H1 (cell line): ENCODE data around the gene C21orf58.

Experiments
- CHD1 ChIP-seq: IDR thresholded peaks from 2 replicates; pipeline ENCODE4 v1.6.1; 2012; ENCODE audit warnings: low read depth, low read length, improper control_type of control experiment
- MAFK ChIP-seq: IDR thresholded peaks from 2 replicates; pipeline ENCODE4 v1.6.1; 2012; ENCODE audit warnings: low read depth, mild to moderate bottlenecking, improper control_type of control experiment, low read length
- POLR2A ChIP-seq, 2 experiments: IDR thresholded peaks; 1 replicate in 1 of 2; 2 replicates in 1 of 2; pipeline ENCODE4 v1.6.1; 2011; ENCODE audit warnings: low read depth in 2 of 2, low read length in 2 of 2, mild to moderate bottlenecking in 2 of 2; ENCODE audit errors: control extremely low read depth in 1 of 2
- SIN3A ChIP-seq, 2 experiments: IDR thresholded peaks in 1 of 2; conservative IDR thresholded peaks in 1 of 2; 2 replicates each; pipeline ENCODE4 v1.6.1; 2011 to 2012; ENCODE audit warnings: low read length in 2 of 2, improper control_type of control experiment in 1 of 2, low read depth in 1 of 2, mild to moderate bottlenecking in 1 of 2
- TCF12 ChIP-seq: IDR thresholded peaks from 2 replicates; pipeline ENCODE4 v1.6.1; 2011; ENCODE audit warnings: low read depth, mild to moderate bottlenecking, low read length
- TEAD4 ChIP-seq: IDR thresholded peaks from 2 replicates; pipeline ENCODE4 v1.6.1; 2012; ENCODE audit warnings: low read depth, low read length, inconsistent platforms, mixed read lengths
- TF ChIP-seq, protein P1 (sequence below), 3 experiments: IDR thresholded peaks; 1 replicate in 2 of 3; 2 replicates in 1 of 3; pipeline versions ENCODE4 v1.5.1 to v1.6.1; 2011; ENCODE audit warnings: low read length in 3 of 3, mild to moderate bottlenecking in 3 of 3, inconsistent platforms in 2 of 3, low read depth in 1 of 3, moderate library complexity in 1 of 3; ENCODE audit not compliant: insufficient read depth in 1 of 3; ENCODE audit errors: control extremely low read depth in 1 of 3
- TF ChIP-seq, protein P2 (sequence below): IDR thresholded peaks from 2 replicates; pipeline ENCODE4 v1.6.1; 2012; ENCODE audit warnings: inconsistent platforms

DNA sequence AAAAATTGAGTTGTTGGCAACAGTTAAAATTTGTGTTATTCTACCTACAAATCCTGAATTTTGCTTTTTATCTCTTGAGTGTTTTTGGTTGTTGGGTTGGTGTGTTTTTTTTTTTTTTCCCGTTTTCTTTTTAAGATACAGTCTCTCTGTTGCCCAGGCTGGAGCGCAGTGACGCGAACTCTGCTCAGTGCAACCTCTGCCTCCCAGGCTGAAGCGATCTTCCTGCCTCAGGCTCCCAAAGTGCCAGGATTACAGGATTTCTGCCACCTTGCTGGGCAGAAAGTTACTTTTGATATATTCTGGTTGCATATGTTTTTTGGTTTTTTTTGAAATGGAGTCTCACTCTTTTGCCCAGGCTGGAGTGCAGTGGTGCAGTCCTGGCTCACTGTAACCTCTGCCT lies 4.5 kb upstream of the C21orf58 start:
- TF ChIP-seq POLR2A (IDR thresholded peaks at IDR 0.05; ENCODE audit: control extremely low read depth in 1 of 2, low read depth in 2 of 2, low read length in 2 of 2) (no peak), MAFK (no peak), TCF12 (no peak), TEAD4 (no peak), SIN3A (conservative IDR thresholded peaks at IDR 0.05 in 1 of 2, IDR thresholded peaks at IDR 0.05 in 1 of 2; ENCODE audit: low read depth in 1 of 2, low read length in 2 of 2) (no peak), CHD1 (no peak)
- TF ChIP-seq, protein P1, sequence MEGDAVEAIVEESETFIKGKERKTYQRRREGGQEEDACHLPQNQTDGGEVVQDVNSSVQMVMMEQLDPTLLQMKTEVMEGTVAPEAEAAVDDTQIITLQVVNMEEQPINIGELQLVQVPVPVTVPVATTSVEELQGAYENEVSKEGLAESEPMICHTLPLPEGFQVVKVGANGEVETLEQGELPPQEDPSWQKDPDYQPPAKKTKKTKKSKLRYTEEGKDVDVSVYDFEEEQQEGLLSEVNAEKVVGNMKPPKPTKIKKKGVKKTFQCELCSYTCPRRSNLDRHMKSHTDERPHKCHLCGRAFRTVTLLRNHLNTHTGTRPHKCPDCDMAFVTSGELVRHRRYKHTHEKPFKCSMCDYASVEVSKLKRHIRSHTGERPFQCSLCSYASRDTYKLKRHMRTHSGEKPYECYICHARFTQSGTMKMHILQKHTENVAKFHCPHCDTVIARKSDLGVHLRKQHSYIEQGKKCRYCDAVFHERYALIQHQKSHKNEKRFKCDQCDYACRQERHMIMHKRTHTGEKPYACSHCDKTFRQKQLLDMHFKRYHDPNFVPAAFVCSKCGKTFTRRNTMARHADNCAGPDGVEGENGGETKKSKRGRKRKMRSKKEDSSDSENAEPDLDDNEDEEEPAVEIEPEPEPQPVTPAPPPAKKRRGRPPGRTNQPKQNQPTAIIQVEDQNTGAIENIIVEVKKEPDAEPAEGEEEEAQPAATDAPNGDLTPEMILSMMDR (IDR thresholded peaks at IDR 0.05; ENCODE audit: control extremely low read depth in 1 of 3, insufficient read depth in 1 of 3, low read depth in 1 of 3, low read length in 3 of 3), result no peak
- TF ChIP-seq, protein P2, sequence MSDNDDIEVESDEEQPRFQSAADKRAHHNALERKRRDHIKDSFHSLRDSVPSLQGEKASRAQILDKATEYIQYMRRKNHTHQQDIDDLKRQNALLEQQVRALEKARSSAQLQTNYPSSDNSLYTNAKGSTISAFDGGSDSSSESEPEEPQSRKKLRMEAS, result no peak
